Measurements from ENCODE around the gene TMEM100.
A peak's percentile ranks its signal among the peaks of the same experiment; 100 is the strongest.

Gene TMEM100

GRCh38 chr17:55722742-55723487 lies at the start of gene TMEM100:
TMEM100 (minus strand) TSS chr17:55722864; CDS start chr17:55721070, 1,794 bp downstream.
- in situ Hi-C loops (cut with HindIII; ENCODE audit: low sequenced_read_pairs), result no loop called here
- TF ChIP-seq CTCF (IDR thresholded peaks at IDR 0.05; ENCODE audit: low read depth, low read length, missing control alignments), result no peak
- peak within 1 kb of the TSS; percentile 9 for H3K4me3 ChIP-seq (ENCODE audit: low read depth, low read length)
- DNase-seq (ENCODE audit: low read depth), result peak; percentile 53

- DNase-seq (ENCODE audit: low read depth), result no peak
- no peak for TF ChIP-seq CTCF (IDR thresholded peaks at IDR 0.05; ENCODE audit: low read depth, low read length, missing control alignments)
- in situ Hi-C loops (cut with HindIII; ENCODE audit: low sequenced_read_pairs), result loop anchor here (25.0 kb wide), 1 partner anchor 235 kb away; no protein-coding TSS in a partner anchor
- no peak overlapping the region for H3K4me3 ChIP-seq (ENCODE audit: low read depth, low read length)
These were observed 49.4 kb upstream of the TMEM100 start for GRCh38 chr17:55772086-55772485.

- peak; percentile 45 for DNase-seq (ENCODE audit: low read depth)
- H3K4me3 ChIP-seq (ENCODE audit: low read depth, low read length), result no peak overlapping the region
- TF ChIP-seq CTCF (IDR thresholded peaks at IDR 0.05; ENCODE audit: low read depth, low read length, missing control alignments), result peak; percentile 44
- in situ Hi-C loops (cut with HindIII; ENCODE audit: low sequenced_read_pairs), result loop anchor here (25.0 kb wide), 1 partner anchor 233 kb away; no protein-coding TSS in a partner anchor
These were observed 47.7 kb upstream of the TMEM100 start for GRCh38 chr17:55770196-55770870.

- in situ Hi-C loops (cut with HindIII; ENCODE audit: low sequenced_read_pairs), result loop anchor here (25.0 kb wide), 1 partner anchor 232 kb away; no protein-coding TSS in a partner anchor
- no peak for TF ChIP-seq CTCF (IDR thresholded peaks at IDR 0.05; ENCODE audit: low read depth, low read length, missing control alignments)
- no peak overlapping the region for H3K4me3 ChIP-seq (ENCODE audit: low read depth, low read length)
- no peak for DNase-seq (ENCODE audit: low read depth)
These were observed 46.9 kb upstream of the TMEM100 start for GRCh38 chr17:55769625-55770000.

GRCh38 chr17:55768936-55769624 lies 46.4 kb upstream of the TMEM100 start:
- H3K4me3 ChIP-seq (ENCODE audit: low read depth, low read length), result no peak overlapping the region
- DNase-seq (ENCODE audit: low read depth), result no peak
- in situ Hi-C loops (cut with HindIII; ENCODE audit: low sequenced_read_pairs), result loop anchor here (25.0 kb wide), 1 partner anchor 232 kb away; no protein-coding TSS in a partner anchor
- no peak for TF ChIP-seq CTCF (IDR thresholded peaks at IDR 0.05; ENCODE audit: low read depth, low read length, missing control alignments)

GRCh38 chr17:55765472-55765871 lies 42.8 kb upstream of the TMEM100 start:
- in situ Hi-C loops (cut with HindIII; ENCODE audit: low sequenced_read_pairs), result loop anchor here (25.0 kb wide), 1 partner anchor 228 kb away; no protein-coding TSS in a partner anchor
- no peak for TF ChIP-seq CTCF (IDR thresholded peaks at IDR 0.05; ENCODE audit: low read depth, low read length, missing control alignments)
- H3K4me3 ChIP-seq (ENCODE audit: low read depth, low read length), result no peak overlapping the region
- no peak for DNase-seq (ENCODE audit: low read depth)
